Muscle of leg (tissue), 11 donors: Measurements from ENCODE around the gene PPP6R2. TPM values are rescaled to one million over a fixed set of nuclear protein-coding genes. Genes with fewer than 3 reads are reported as not detected.
A peak's percentile ranks its signal among the peaks of the same experiment; 100 is the strongest.
"Not testable (repeated sequence)": the region's sequence is repeated elsewhere in the genome, so short reads cannot be mapped to it uniquely, and the experiment has no call there.

Source experiments
- DNase-seq: peaks from one replicate; pipeline ENCODE4 v3.0.0; 2013
- H3K27ac ChIP-seq: one replicate; pipeline ENCODE4 v1.5.1; 2013; ENCODE audit warnings: mild to moderate bottlenecking, low read length, control low read depth
- H3K27me3 ChIP-seq: one replicate; pipeline ENCODE4 v1.6.1; 2013; ENCODE audit warnings: low read length; ENCODE audit not compliant: control insufficient read depth, insufficient read depth
- H3K36me3 ChIP-seq: one replicate; pipeline ENCODE4 v1.6.1; 2013; ENCODE audit warnings: low read length; ENCODE audit not compliant: control insufficient read depth, insufficient read depth
- H3K4me1 ChIP-seq: one replicate; pipeline ENCODE4 v1.6.1; 2013; ENCODE audit warnings: low read length; ENCODE audit not compliant: control insufficient read depth, insufficient read depth
- H3K4me3 ChIP-seq: one replicate; pipeline ENCODE4 v1.5.1; 2013; ENCODE audit warnings: low read length, control low read depth
- H3K9me3 ChIP-seq: replicated peaks from 2 replicates; pipeline ENCODE4 v1.6.1; 2013; ENCODE audit warnings: low read depth, low read length; ENCODE audit not compliant: control insufficient read depth
- WGBS: methylation state at CpG from one replicate; pipeline ENCODE4 v1.1.5; 2013; ENCODE audit warnings: missing lambda C conversion rate; ENCODE audit not compliant: insufficient coverage; 5-methylcytosine and 5-hydroxymethylcytosine counted together
- polyA plus RNA-seq, 8 donors: library from polyadenylated mRNA; unstranded; fragments of 120-200 nt; gene quantifications; one replicate each; pipeline versions ENCODE4 v1.2.1 to v1.2.3, GENCODE V29; 2013; ENCODE audit warnings: inconsistent platforms in 1 of 8, low replicate concordance in 1 of 8; ENCODE audit not compliant: insufficient read length in 8 of 8, insufficient read depth in 1 of 8
- total RNA-seq: library from RNA; stranded (reverse); fragments of 120-200 nt; gene quantifications from one replicate; pipeline ENCODE4 v1.2.4, GENCODE V29; 2013

Gene PPP6R2
- total and polyA plus RNA-seq, 9 donors: 29.8 to 41.5 (median 36.4) TPM

- H3K27ac ChIP-seq: peak overlapping the region; percentile 59
- H3K27me3 ChIP-seq: no peaks in the 10 kb centered on the region
- peaks cover 40% of the 10 kb centered on the region for H3K36me3 ChIP-seq
- no peaks in the 10 kb centered on the region for H3K9me3 ChIP-seq
- no peak overlapping the region for H3K4me3 ChIP-seq
- DNase-seq: peak; percentile 69
- peaks cover 13% of the 10 kb centered on the region for H3K4me1 ChIP-seq
- WGBS: 49% methylated on average over 6 of the region's 8 CpGs
Observed at GRCh38 chr22:50399751-50400331, 56.7 kb downstream of the PPP6R2 start.

GRCh38 chr22:50400406-50400805 is 57.3 kb downstream of the PPP6R2 start:
- Histone ChIP-seq H3K36me3 (peaks cover 36% of the 10 kb centered on the region), H3K27ac (peak overlapping the region; percentile 35), H3K4me3 (no peak overlapping the region), H3K27me3 (no peaks in the 10 kb centered on the region), H3K9me3 (no peaks in the 10 kb centered on the region), H3K4me1 (peaks cover 13% of the 10 kb centered on the region)
- WGBS: 52% methylated on average over 3 of the region's 4 CpGs
- no peak for DNase-seq

GRCh38 chr22:50400931-50401330 is 57.8 kb downstream of the PPP6R2 start:
- Histone ChIP-seq H3K27me3 (no peaks in the 10 kb centered on the region), H3K4me1 (peaks cover 13% of the 10 kb centered on the region), H3K9me3 (no peaks in the 10 kb centered on the region), H3K36me3 (peaks cover 32% of the 10 kb centered on the region), H3K27ac (no peak overlapping the region), H3K4me3 (no peak overlapping the region)
- WGBS: 96% methylated on average over 5 of the region's 5 CpGs
- no peak for DNase-seq

GRCh38 chr22:50401907-50402306 is 58.8 kb downstream of the PPP6R2 start:
- H3K4me3 ChIP-seq: no peak overlapping the region
- H3K27ac ChIP-seq: no peak overlapping the region
- no peaks in the 10 kb centered on the region for H3K9me3 ChIP-seq
- 79% methylated on average over 2 of the region's 4 CpGs for WGBS
- DNase-seq: no peak
- peaks cover 35% of the 10 kb centered on the region for H3K36me3 ChIP-seq
- H3K27me3 ChIP-seq: no peaks in the 10 kb centered on the region
- H3K4me1 ChIP-seq: peaks cover 13% of the 10 kb centered on the region

GRCh38 chr22:50403701-50404101 is 60.6 kb downstream of the PPP6R2 start:
- Histone ChIP-seq H3K4me1 (peaks cover 13% of the 10 kb centered on the region), H3K9me3 (no peaks in the 10 kb centered on the region), H3K27ac (peak overlapping the region; percentile 13), H3K27me3 (no peaks in the 10 kb centered on the region), H3K36me3 (peaks cover 42% of the 10 kb centered on the region), H3K4me3 (no peak overlapping the region)
- peak; percentile 80 for DNase-seq
- WGBS: 50% methylated on average over 4 of the region's 8 CpGs

GRCh38 chr22:50406416-50407170 is 63.5 kb downstream of the PPP6R2 start:
- no peak for DNase-seq
- Histone ChIP-seq H3K27me3 (no peaks in the 10 kb centered on the region), H3K36me3 (peaks cover 36% of the 10 kb centered on the region), H3K4me1 (peaks cover 9% of the 10 kb centered on the region), H3K9me3 (no peaks in the 10 kb centered on the region), H3K27ac (no peak overlapping the region), H3K4me3 (no peak overlapping the region)
- 94% methylated on average over 23 of the region's 25 CpGs for WGBS

GRCh38 chr22:50408311-50408710 is 65.2 kb downstream of the PPP6R2 start:
- H3K9me3 ChIP-seq: no peaks in the 10 kb centered on the region
- H3K36me3 ChIP-seq: peaks cover 30% of the 10 kb centered on the region
- H3K4me3 ChIP-seq: no peak overlapping the region
- no peak overlapping the region for H3K27ac ChIP-seq
- H3K27me3 ChIP-seq: no peaks in the 10 kb centered on the region
- no peak for DNase-seq
- peaks cover 6% of the 10 kb centered on the region for H3K4me1 ChIP-seq
- 95% methylated on average over 8 of the region's 13 CpGs for WGBS

- 60% methylated on average over 3 of the region's 9 CpGs for WGBS
- not testable (repeated sequence) for H3K27me3 ChIP-seq, DNase-seq, H3K4me1 ChIP-seq, H3K4me3 ChIP-seq, H3K27ac ChIP-seq, H3K9me3 ChIP-seq
- peaks cover 36% of the 10 kb centered on the region for H3K36me3 ChIP-seq
Observed at GRCh38 chr22:50408954-50409353, 65.8 kb downstream of the PPP6R2 start.

- Histone ChIP-seq H3K36me3 (peaks cover 63% of the 10 kb centered on the region), H3K27ac (no peak overlapping the region), H3K4me3 (no peak overlapping the region), H3K4me1 (no peaks in the 10 kb centered on the region), H3K27me3 (no peaks in the 10 kb centered on the region), H3K9me3 (no peaks in the 10 kb centered on the region)
- WGBS: 90% methylated on average over 20 of the region's 31 CpGs
- no peak for DNase-seq
Observed at GRCh38 chr22:50414476-50415248, 71.5 kb downstream of the PPP6R2 start.

GRCh38 chr22:50415426-50415825 is 72.3 kb downstream of the PPP6R2 start:
- H3K4me1 ChIP-seq: no peaks in the 10 kb centered on the region
- no peaks in the 10 kb centered on the region for H3K27me3 ChIP-seq
- no peak overlapping the region for H3K27ac ChIP-seq
- no peak overlapping the region for H3K4me3 ChIP-seq
- DNase-seq: no peak
- peaks cover 67% of the 10 kb centered on the region for H3K36me3 ChIP-seq
- 94% methylated on average over 11 of the region's 12 CpGs for WGBS
- H3K9me3 ChIP-seq: no peaks in the 10 kb centered on the region
